HG03196 (cell line): ENCODE results near the gene ZNF831.

Experiments
- ATAC-seq: cut with Tn5 transposase; IDR thresholded peaks from one replicate; pipeline ENCODE4 v1.9.1; 2021; ENCODE audit not compliant: unreplicated experiment

Gene ZNF831

DNA sequence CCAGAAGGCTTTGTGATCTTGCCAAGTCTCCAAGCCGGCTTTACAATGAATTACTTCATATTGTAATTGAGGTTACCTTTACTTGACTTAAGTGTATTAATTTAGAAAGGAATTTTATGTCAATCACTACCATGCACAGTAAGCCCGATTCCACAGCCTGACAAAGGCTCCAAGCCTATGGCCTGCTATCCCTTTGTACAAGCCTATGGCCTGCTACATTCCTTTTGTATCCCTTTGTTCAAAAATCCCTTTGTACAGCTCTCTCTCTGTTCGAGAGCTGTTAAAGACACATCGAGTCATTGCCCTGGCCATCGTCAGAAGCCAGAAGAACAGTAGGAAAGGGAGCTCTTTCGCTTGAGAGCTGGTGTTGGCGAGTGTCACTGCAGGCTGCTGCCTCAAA lies 134.1 kb downstream of the ZNF831 start:
- ATAC-seq, result no peak

DNA sequence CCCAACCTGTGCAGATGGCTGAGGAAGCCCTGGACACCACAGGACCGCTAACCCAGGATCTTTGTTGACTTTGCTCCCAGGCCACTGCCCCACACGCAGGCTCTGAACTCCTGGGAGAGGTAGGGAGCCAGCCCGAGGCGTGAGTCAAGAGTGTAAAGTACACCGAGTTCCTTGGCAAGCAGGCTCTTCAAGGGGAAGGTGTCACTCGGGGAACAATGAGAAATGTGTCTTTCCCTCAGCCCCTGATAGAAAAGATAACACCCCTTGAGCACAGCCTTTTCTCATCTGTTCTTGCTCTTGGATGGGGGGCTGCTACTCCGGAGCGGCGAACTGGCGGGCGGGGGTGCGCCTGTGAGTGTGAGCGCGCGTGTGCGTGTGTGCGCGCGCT lies 136.3 kb downstream of the ZNF831 start:
- ATAC-seq, result no peak

DNA sequence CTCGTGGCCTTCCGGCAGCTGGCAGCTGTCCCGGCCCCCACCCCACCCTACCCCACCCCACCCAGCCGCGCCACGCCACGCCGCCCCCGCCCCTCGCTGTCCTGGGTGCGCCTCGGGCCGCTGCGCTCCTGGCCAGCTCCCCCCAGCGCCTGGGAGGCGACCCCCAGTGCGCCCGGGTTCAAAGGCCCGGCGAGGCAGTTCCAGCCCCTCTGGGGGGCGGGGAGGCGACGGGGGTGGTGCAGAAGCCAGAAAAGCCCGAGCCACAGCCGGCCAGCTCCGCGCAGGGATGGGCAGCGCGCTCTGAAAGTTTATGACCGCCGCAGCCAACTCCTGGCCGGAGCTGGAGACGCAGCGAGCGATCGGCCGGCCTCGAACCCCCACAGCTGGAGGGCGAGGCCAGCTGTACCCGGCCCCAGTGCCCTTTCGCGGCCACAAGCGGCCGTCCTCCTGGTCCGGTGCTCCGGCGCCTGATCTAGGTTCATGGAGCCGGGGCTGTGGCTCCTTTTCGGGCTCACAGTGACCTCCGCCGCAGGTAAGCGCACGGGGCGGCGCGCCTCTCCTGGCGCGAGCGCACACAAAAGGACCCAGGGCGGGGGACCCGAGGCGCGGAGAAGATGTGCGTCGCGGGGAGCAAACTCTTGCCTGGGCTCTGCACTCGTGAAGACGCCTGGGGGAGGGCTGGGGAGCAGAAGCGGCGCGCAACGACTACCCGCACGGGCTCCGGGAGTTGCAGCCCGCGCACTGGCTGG lies 136.9 kb downstream of the ZNF831 start, which contains the start of gene EDN3:
Gene EDN3 (plus strand): TSS at position 279 of the 749 bp plus-strand sequence. CDS start 202 bp downstream, at position 481.
- ATAC-seq, result no peak

DNA sequence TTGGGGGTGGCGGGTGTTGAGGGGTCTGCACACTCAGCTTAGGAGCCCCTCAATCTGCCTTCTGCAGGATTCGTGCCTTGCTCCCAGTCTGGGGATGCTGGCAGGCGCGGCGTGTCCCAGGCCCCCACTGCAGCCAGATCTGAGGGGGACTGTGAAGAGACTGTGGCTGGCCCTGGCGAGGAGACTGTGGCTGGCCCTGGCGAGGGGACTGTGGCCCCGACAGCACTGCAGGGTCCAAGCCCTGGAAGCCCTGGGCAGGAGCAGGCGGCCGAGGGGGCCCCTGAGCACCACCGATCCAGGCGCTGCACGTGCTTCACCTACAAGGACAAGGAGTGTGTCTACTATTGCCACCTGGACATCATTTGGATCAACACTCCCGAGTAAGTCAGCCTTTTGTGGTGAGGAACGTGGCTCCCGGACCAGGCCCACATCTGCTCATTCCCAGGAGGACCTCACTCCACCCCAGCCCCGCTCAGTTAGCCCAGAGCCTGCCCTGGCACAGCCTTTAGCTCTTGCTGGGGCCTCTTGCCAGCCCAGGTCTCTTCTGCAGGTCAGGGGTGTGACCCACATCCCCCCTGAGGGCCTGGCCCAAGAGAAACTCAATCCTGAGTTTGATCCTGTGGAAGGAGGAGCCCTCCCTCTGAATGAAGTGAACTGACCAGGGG lies 137.9 kb downstream of the ZNF831 start:
- ATAC-seq, result no peak

DNA sequence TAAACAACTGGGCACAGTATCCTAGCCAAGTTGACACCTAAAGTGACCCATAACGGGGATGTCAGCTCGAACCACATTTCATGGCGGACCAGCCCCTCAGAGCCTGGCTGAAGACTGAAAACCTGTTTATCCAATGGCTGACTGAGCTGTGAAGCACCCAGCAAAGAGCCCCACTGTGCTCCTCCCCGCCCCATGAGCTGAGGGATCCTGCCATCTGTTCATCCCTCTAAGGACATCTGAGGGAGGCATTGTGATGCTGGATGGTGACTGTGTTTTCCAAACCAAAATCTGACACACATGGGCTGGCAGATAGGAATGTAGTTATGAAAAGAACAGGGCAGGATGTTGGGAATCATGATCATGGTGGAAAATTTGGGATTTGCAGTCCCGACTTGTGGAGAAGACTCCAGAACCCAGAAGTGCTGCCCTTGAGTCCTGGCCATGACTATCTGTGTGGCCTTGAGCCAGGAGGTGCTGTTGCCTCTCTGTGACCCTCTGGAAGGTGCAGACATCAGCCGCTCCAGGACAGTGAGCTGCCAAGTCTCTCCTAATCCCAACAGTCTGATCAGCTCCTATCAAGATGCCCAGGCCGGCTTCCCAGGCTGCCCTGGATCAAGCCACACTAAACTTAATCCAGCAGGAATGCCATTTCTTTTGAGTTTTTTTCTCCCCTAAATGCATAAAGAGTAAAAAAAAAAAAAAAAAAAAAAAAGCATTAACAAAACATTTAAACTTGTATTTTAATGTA lies 142.5 kb downstream of the ZNF831 start:
- no peak for ATAC-seq

DNA sequence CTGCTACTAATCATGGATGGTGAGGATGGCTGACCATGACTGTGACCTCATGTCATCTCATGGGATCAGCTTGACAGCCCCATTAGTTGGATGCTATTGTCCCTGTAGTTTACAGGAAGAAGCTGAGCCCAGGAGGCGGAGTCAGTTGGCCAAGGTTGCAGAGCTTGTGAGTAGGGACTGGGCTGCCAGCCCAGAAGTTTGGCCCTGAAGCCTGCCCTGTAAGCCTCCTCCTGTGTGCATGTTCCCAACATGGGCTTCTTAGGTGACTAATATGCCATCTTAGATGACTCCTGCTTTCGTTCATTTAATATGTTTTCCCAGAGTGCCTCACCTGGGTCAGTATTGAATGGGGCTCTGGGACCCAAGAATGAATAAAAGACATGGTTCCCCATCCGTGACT lies 143.6 kb downstream of the ZNF831 start:
- no peak for ATAC-seq
